Inflammatory macrophage (primary cell): Measurements from ENCODE around the gene SLC12A5.
A peak's percentile ranks its signal among the peaks of the same experiment; 100 is the strongest.

Source experiments
- DNase-seq, 2 donors: peaks; one replicate each; pipeline ENCODE4 v3.0.0-alpha.2; 2020 to 2022

SLC12A5 gene

GRCh38 chr20:46056027-46056833 is 27.2 kb downstream of the SLC12A5 start:
- DNase-seq, result no peak

GRCh38 chr20:46056970-46057855 is 28.2 kb downstream of the SLC12A5 start:
- peak; percentile 8 to 26 for DNase-seq

GRCh38 chr20:46057856-46058598 is 29.0 kb downstream of the SLC12A5 start:
- DNase-seq, result peak; percentile 53 to 75

DNA sequence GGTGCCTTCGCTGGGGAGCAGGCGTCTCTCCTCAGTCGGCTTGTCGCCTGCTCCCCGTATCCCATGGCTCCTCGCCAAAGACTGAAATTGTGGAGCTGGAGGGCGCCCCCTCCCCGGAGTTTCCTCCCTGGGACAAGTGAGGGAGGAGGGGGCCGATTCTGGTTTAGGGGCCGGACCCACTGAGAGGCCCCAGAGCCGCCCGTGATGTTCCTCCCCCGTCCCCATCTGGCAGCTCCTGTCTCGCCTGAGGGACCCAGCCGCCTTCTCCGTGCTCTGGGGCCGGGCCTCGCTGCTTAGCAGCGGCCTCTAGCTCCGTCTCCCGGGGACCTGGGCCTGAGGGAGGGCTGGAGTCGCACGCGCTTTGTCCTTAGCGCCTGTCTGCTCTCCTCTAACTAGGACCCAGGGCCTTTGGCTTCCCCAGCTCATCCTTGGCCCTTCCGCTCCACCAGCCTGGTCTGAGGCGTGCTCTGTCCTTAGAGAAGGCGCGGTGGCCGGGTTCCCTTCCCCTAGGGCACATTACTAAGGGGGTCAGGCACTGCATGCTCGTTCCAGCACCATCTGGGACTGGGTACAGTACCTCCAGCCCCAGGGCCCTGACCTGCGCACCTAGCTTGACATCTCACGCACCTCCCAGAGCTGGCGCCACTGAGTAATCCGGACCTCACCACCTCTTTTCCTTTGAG is 29.7 kb downstream of the SLC12A5 start:
- no peak for DNase-seq

- peak; percentile 71 to 89 for DNase-seq
Measured at GRCh38 chr20:46060301-46060881, 31.4 kb downstream of the SLC12A5 start.

DNA sequence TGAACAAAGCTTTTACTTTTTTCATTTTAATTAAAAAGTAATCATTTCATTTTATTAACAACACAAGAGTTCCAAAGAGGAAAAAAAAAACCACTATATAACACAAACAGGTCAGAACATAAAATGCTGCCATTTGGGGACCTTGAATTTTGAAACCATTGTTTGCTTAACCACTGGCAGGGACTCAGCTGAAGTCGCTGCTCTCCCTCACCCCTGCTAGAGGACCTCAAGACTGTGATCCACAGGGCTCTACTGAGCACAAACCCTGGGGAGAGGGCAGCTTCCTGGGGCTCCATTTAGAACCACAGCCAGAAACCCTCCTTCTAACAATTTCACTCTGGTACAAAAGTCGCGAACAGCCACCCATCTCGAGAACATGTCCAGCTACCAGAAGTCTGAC is 32.0 kb downstream of the SLC12A5 start:
- peak in 1 of 2 donors; percentile 6 for DNase-seq

DNA sequence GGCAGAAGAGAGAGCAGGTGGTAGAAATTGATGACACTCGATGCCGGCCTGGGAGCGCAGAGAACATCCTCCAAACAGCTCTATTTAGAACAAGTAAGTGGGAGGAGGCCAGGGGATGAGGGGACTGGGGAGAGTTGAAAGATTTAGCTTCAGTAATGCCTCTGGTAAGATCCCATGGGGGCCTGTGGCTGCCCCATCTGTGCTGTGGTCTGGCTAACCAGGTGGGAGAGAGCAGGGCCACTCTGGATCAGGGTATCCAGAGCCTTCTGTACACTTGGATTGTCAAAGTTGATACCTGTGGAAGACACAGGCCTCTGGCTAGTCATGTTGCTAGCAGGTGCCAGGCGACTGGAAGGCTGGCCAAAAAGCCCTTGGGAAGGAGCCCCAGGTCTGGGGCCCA is 33.1 kb downstream of the SLC12A5 start:
- DNase-seq, result no peak

- DNase-seq, result no peak
Measured at GRCh38 chr20:46062621-46063020, 33.6 kb downstream of the SLC12A5 start.

- DNase-seq, result no peak
Measured at GRCh38 chr20:46063151-46063550, 34.1 kb downstream of the SLC12A5 start.

GRCh38 chr20:46063652-46064054 is 34.6 kb downstream of the SLC12A5 start:
- DNase-seq, result no peak

- no peak for DNase-seq
Measured at GRCh38 chr20:46065006-46065405, 36.0 kb downstream of the SLC12A5 start.

DNA sequence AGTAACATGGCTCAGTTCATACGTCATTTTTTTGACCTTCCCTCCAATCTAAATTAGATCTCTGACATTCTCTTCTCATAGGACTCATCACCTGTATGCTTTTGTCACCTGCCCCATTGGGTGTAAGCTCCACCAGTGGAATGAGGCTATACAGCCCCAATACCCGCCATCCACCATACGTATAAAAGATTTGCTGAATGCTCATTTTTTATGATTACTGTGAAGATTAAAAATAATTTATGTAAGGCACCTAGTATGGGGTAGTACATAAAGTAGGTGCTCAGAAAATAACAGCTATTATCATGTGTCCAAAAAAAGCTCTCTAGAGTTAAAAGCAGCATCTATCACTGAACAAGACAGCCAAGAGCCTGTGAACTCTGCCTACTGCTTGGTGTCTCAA is 36.7 kb downstream of the SLC12A5 start:
- DNase-seq, result no peak

DNA sequence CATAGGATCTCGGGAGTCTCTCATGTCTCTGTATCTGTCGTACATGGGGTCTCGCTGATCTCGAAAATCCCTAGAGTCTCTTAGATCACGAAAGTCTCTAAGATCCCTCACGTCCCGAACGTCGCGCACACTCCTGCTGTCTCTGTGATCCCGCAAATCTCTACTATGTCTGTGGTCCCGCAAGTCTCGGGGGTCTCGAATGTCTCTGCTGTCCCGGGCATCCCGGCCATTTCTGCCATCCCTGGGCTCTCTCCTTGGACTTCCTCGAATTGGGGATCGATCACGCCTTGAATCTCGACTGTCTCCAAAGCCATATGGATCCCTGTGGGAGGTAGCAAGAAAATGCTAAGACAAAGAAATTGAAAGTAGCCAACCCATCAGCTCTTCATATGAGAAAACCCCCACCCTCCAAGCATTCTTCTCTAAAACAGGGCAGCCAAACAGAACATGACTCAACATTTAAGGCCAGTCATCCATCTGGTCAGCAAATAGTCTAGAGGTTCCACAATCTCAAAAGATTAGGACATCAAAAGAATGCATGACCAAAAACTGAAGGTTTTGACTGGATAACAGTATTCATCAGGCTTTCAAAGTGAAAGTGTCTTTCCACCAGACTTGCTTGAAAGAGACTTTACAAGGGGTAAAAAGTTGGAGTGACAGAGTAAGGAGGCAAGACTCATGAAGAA is 41.3 kb downstream of the SLC12A5 start:
- peak; percentile 47 to 58 for DNase-seq

DNA sequence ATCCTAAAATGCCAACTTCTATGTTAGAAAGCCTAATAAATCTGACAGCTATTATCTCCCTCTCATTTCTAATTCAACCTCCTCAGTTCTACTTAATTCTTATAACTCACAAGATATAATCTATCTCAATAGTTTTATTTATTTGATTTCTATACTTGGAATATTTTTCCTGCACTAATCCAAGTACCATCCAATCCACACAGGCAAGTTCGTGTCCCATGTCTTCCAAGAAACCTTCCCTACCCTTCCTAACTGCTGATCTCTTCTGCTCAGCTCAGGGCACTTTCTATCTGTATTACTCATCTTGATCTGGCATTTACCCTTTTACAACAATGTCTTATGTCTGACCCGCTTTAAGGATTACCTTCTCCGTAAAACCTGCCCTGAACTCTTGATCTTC is 42.6 kb downstream of the SLC12A5 start:
- DNase-seq, result no peak

DNA sequence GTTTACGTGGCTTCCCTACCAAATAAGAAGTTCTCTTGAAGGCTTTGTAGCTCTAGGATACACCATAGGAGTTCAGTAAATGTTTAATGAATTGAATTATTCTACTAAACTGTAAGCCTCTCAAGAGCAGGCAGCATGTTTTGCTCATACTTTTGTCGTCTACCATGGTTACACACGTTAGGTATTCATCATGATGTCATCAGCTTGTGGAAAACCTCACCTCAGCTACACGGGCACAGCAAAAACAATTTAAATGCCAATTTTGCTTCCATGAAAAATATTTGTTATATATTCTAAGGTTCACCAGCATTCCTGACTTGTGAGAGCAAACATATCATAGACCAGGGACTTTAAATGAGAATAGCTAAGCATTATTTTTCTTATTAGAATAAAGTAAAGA is 44.0 kb downstream of the SLC12A5 start:
- DNase-seq, result no peak

- no peak for DNase-seq
Measured at GRCh38 chr20:46073443-46073842, 44.4 kb downstream of the SLC12A5 start.

GRCh38 chr20:46074006-46074405 is 45.0 kb downstream of the SLC12A5 start:
- DNase-seq, result no peak

- DNase-seq, result no peak
Measured at GRCh38 chr20:46076806-46077205, 47.8 kb downstream of the SLC12A5 start.

GRCh38 chr20:46077642-46078305 is 48.8 kb downstream of the SLC12A5 start:
- DNase-seq, result no peak

DNA sequence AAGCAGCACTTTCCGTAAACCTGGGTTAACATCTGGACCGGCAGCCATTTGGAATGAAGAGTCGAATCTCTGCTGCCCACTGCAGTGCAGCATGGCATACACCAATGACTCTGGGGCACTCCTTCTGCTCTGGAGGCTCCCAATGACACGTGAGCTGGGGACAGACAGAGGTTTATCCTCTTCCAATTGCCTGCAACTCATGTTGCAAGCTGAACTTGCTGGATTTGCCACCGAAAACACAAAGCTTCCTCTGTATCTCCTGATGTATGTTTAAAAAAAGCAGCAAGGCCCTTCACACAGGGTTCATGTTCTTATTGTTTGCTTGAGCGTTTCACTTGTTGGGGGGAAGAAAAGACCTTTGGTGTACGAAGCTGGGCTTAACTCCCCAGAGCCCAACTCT is 49.9 kb downstream of the SLC12A5 start:
- no peak for DNase-seq

GRCh38 chr20:46081074-46081473 is 52.1 kb downstream of the SLC12A5 start:
- no peak for DNase-seq
